HepG2 (cell line): ENCODE measurements around the gene AHRR. TPM values are rescaled to one million over a fixed set of nuclear protein-coding genes. Genes with fewer than 3 reads are reported as not detected.

Experiments
- HOXA5 ChIP-seq: sonication (generic); formaldehyde crosslinking; IDR thresholded peaks from 2 replicates; pipeline ENCODE4 v1.4.0; 2020; ENCODE audit warnings: missing genetic modification reagents
- IRF2 ChIP-seq: IDR thresholded peaks from 2 replicates; pipeline ENCODE4 v1.6.1; 2018; ENCODE audit warnings: missing genetic modification reagents, missing compliant biosample characterization
- MED8 ChIP-seq: sonication (generic); formaldehyde crosslinking; IDR thresholded peaks from 2 replicates; pipeline ENCODE4 v1.8.1; 2023; ENCODE audit warnings: mild to moderate bottlenecking, missing genetic modification reagents; ENCODE audit not compliant: insufficient replicate concordance
- SMC3 ChIP-seq: IDR thresholded peaks from 2 replicates; pipeline ENCODE4 v1.6.1; 2011; ENCODE audit warnings: low read length, improper control_type of control experiment
- SP140L ChIP-seq: sonication (generic); formaldehyde crosslinking; IDR thresholded peaks from 2 replicates; pipeline ENCODE4 v1.4.0; 2020; ENCODE audit warnings: missing genetic modification reagents, borderline replicate concordance
- ZBTB8A ChIP-seq: sonication (generic); formaldehyde crosslinking; IDR thresholded peaks from 2 replicates; pipeline ENCODE4 v1.4.0; 2020; ENCODE audit warnings: mild to moderate bottlenecking, low read depth, missing genetic modification reagents, borderline replicate concordance
- ZNF33A ChIP-seq: sonication (generic); formaldehyde crosslinking; IDR thresholded peaks from 2 replicates; pipeline ENCODE4 v1.5.1; 2020; ENCODE audit warnings: missing genetic modification reagents, mild to moderate bottlenecking, moderate library complexity, borderline replicate concordance
- ZNF446 ChIP-seq: sonication (generic); formaldehyde crosslinking; IDR thresholded peaks from 2 replicates; pipeline ENCODE4 v1.5.0; 2020; ENCODE audit warnings: mild to moderate bottlenecking, missing genetic modification reagents
- ZNF678 ChIP-seq: sonication (generic); formaldehyde crosslinking; IDR thresholded peaks from 2 replicates; pipeline ENCODE4 v1.4.0; 2020; ENCODE audit warnings: mild to moderate bottlenecking, missing genetic modification reagents
- ZNF773 ChIP-seq: sonication (generic); formaldehyde crosslinking; IDR thresholded peaks from 2 replicates; pipeline ENCODE4 v1.4.0; 2020; ENCODE audit warnings: missing genetic modification reagents, borderline replicate concordance
- polyA plus RNA-seq, 8 experiments: library from polyadenylated mRNA; depleted of rRNA in 3 of 8; stranded (reverse) in 7 of 8; unstranded in 1 of 8; fragments of >200 nt; fragmentation: Illumina TruSeq in 4 of 8; extraction: Trizol in 4 of 8; gene quantifications; 2 replicates each; pipeline versions ENCODE4 v1.2.1 to v1.2.3, GENCODE V29; 2011 to 2016; ENCODE audit warnings: low read depth in 4 of 8, missing spikeins in 1 of 8, mixed read lengths in 1 of 8; ENCODE audit not compliant: insufficient read depth in 1 of 8
- total RNA-seq, 5 experiments: library from RNA; depleted of rRNA; stranded (reverse); fragments of >200 nt; fragmentation: Illumina TruSeq; extraction: Trizol; gene quantifications; 2 replicates each; pipeline ENCODE4 v1.2.3, GENCODE V29; 2016; ENCODE audit warnings: low read depth in 1 of 5
- TF ChIP-seq, protein P1 (sequence below): sonication (generic); formaldehyde crosslinking; conservative IDR thresholded peaks from 2 replicates; pipeline ENCODE4 v1.4.0; 2020; ENCODE audit warnings: missing genetic modification reagents
- TF ChIP-seq, protein P2 (sequence below): sonication (generic); formaldehyde crosslinking; conservative IDR thresholded peaks from 2 replicates; pipeline ENCODE4 v1.4.0; 2020; ENCODE audit warnings: missing genetic modification reagents
- TF ChIP-seq, protein P3 (sequence below): sonication (generic); formaldehyde crosslinking; IDR thresholded peaks from 2 replicates; pipeline ENCODE4 v1.8.0; 2023; ENCODE audit warnings: mild to moderate bottlenecking, missing genetic modification reagents
- TF ChIP-seq, protein P4 (sequence below): sonication (generic); formaldehyde crosslinking; conservative IDR thresholded peaks from 2 replicates; pipeline ENCODE4 v1.5.0; 2020; ENCODE audit warnings: missing genetic modification reagents
- TF ChIP-seq, protein P5 (sequence below): sonication (generic); formaldehyde crosslinking; IDR thresholded peaks from 2 replicates; pipeline ENCODE4 v1.4.0; 2020; ENCODE audit warnings: mild to moderate bottlenecking, missing genetic modification reagents

AHRR gene
- total and polyA plus RNA-seq, 2 of the 13 experiments (the other 11 are each of a cell fraction or from before 2014, with no cell fraction given): 0.28 to 0.35 TPM

DNA sequence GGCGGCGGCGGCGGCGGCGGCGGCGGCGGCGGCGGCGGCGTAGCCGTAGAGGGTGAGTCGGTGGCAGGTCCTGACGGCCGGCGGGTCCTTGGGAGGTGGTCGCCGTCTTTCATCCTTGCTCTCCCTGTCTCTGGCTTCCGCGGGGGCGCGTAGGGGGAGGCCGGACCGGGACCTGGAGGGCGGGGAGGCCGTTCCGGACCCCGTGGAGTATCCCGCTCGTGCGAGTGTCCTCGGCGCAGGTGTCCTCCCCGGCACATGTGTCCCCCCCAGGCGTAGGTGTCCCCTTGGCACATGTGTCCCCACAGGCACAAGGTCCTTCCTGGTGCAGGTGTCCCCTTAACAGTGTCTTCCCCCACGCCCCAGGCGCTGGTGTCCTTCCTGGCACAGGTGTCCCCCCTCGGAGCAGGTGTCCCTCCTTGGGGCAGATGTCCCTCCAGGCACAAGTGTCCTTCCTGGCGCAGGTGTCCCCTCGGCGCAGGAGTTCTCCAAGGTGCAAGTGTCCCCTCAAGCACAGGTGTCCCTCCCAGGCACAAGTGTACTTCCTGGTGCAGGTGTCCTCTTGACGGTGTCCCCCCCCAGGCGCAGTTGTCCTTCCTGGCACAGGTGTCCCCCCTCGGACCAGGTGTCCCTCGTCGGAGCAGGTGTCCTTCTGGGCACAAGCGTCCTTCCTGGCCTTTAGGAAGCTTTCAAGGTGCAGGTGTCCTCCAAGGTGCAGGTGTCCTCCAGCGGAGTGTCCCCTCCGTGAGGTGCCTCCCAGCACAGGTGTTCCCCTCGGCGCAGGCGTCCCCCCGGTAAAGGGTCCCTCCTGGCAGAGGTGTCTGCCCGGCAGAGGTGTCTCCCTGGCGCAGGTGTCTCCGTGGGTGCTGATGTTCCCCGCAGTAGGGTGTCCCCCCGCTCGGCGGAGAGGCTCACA is 122.0 kb downstream of the AHRR start (continued):
- no peak for TF ChIP-seq SMC3
- TF ChIP-seq ZBTB8A (CRISPR knock-in tag): no peak
- TF ChIP-seq ZNF773: no peak
- TF ChIP-seq ZNF678 (CRISPR knock-in tag): no peak
- TF ChIP-seq, protein P1, sequence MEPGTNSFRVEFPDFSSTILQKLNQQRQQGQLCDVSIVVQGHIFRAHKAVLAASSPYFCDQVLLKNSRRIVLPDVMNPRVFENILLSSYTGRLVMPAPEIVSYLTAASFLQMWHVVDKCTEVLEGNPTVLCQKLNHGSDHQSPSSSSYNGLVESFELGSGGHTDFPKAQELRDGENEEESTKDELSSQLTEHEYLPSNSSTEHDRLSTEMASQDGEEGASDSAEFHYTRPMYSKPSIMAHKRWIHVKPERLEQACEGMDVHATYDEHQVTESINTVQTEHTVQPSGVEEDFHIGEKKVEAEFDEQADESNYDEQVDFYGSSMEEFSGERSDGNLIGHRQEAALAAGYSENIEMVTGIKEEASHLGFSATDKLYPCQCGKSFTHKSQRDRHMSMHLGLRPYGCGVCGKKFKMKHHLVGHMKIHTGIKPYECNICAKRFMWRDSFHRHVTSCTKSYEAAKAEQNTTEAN (CRISPR knock-in tag): no peak
- TF ChIP-seq MED8 (CRISPR knock-in tag): peak; percentile 1
- TF ChIP-seq, protein P2, sequence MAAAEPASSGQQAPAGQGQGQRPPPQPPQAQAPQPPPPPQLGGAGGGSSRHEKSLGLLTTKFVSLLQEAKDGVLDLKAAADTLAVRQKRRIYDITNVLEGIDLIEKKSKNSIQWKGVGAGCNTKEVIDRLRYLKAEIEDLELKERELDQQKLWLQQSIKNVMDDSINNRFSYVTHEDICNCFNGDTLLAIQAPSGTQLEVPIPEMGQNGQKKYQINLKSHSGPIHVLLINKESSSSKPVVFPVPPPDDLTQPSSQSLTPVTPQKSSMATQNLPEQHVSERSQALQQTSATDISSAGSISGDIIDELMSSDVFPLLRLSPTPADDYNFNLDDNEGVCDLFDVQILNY (CRISPR knock-in tag): no peak
- TF ChIP-seq, protein P3, sequence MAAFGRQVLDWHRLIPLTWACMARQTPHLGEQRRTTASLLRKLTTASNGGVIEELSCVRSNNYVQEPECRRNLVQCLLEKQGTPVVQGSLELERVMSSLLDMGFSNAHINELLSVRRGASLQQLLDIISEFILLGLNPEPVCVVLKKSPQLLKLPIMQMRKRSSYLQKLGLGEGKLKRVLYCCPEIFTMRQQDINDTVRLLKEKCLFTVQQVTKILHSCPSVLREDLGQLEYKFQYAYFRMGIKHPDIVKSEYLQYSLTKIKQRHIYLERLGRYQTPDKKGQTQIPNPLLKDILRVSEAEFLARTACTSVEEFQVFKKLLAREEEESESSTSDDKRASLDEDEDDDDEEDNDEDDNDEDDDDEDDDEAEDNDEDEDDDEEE (CRISPR knock-in tag): 0 out of 2 replicates have a peak, but pooled peaks have one; percentile 8
- TF ChIP-seq IRF2 (CRISPR knock-in tag): no peak
- no peak for TF ChIP-seq HOXA5 (CRISPR knock-in tag)
- TF ChIP-seq SP140L: no peak
- TF ChIP-seq ZNF446: no peak
- TF ChIP-seq ZNF33A (CRISPR knock-in tag): no peak
- TF ChIP-seq, protein P4, sequence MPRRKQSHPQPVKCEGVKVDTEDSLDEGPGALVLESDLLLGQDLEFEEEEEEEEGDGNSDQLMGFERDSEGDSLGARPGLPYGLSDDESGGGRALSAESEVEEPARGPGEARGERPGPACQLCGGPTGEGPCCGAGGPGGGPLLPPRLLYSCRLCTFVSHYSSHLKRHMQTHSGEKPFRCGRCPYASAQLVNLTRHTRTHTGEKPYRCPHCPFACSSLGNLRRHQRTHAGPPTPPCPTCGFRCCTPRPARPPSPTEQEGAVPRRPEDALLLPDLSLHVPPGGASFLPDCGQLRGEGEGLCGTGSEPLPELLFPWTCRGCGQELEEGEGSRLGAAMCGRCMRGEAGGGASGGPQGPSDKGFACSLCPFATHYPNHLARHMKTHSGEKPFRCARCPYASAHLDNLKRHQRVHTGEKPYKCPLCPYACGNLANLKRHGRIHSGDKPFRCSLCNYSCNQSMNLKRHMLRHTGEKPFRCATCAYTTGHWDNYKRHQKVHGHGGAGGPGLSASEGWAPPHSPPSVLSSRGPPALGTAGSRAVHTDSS (CRISPR knock-in tag): no peak
- TF ChIP-seq, protein P5, sequence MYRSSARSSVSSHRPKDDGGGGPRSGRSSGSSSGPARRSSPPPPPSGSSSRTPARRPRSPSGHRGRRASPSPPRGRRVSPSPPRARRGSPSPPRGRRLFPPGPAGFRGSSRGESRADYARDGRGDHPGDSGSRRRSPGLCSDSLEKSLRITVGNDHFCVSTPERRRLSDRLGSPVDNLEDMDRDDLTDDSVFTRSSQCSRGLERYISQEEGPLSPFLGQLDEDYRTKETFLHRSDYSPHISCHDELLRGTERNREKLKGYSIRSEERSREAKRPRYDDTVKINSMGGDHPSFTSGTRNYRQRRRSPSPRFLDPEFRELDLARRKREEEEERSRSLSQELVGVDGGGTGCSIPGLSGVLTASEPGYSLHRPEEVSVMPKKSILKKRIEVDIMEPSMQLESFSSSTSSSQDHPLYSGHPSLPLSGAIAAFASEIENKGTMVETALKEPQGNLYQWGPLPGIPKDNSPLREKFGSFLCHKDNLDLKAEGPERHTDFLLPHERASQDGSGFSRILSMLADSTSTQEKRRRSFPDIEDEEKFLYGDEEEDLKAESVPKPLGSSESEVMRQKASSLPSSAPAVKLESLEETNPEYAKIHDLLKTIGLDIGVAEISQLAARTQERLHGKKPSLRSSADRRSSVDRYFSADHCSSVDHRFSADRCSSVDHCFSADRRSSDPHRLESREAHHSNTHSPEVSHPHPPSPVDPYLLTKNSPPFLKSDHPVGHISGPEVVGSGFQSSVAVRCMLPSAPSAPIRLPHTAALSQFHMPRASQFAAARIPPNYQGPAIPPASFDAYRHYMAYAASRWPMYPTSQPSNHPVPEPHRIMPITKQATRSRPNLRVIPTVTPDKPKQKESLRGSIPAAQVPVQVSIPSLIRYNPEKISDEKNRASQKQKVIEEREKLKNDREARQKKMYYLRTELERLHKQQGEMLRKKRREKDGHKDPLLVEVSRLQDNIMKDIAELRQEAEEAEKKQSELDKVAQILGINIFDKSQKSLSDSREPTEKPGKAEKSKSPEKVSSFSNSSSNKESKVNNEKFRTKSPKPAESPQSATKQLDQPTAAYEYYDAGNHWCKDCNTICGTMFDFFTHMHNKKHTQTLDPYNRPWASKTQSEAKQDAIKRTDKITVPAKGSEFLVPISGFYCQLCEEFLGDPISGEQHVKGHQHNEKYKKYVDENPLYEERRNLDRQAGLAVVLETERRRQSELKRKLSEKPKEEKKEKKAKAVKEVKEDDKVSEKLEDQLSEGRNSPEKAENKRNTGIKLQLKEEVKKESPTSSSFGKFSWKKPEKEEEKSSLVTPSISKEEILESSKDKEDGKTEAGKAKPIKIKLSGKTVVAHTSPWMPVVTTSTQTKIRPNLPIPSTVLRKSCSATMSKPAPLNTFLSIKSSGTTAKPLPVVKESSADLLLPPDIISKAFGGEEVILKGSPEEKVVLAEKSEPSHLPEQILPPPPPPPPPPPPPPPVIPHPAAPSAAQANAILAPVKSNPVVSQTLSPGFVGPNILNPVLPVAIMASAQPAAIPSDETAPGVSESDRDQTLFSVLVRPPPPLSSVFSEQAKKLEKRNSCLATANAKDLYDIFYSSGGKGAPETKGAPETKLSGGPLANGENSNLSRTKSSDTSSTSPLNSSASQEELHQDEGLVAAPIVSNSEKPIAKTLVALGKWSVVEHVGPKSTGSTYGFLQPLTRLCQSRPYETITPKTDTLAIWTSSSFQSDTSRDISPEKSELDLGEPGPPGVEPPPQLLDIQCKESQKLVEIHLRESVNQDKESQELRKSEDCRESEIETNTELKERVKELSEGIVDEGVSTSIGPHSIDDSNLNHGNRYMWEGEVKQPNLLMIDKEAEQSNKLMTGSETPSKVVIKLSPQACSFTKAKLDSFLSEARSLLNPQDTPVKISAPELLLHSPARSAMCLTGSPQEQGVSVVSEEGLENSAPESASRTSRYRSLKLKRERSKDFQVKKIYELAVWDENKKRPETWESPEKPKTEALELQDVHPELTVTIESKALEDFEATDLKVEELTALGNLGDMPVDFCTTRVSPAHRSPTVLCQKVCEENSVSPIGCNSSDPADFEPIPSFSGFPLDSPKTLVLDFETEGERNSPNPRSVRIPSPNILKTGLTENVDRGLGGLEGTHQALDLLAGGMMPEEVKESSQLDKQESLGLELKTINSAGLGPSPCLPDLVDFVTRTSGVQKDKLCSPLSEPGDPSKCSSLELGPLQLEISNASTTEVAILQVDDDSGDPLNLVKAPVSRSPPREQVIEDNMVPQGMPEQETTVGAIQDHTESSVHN (CRISPR knock-in tag): no peak
